Measurements from ENCODE around the gene ZNF20. TPM values are rescaled to one million over a fixed set of nuclear protein-coding genes. Genes with fewer than 3 reads are reported as not detected.
A peak's percentile ranks its signal among the peaks of the same experiment; 100 is the strongest.

ZNF20 gene
- 2.2 and 2.3 TPM in 2 replicates for total RNA-seq

DNA sequence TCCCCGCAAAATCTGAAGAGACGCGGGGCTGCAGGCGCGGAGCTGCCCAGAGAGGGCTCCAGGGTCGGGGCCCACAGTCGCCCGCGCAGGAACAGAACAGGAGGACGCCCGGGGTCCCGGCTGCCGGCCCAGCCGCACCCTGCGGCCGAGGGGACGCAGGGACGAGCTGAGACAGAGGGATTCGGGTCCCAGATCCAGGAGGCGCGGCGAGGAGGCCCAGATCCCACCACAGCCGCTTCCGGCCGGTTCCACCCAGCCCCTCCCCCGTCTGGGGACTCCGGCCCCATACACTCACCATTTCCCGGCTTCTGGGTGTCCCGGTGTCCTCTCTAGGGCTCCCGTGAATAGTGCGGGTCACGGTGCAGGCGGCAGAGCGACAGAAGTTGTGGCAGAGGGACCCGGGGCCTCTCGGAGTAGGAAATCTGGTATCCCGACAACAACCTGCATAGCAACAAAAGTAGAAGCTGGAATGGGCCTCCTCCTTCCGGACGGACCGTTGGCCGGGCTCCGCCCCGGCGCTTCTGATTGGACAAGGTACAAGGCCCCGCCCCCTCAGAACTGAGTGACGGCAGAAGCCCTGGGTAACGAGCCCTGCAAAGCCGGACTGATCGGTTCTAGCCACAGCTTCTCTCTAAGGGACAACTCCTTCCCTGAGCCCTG is at the start of gene ZNF20:
Gene ZNF20, minus strand, starts transcription at position 466 of the 660 bp plus-strand sequence. Its CDS starts 168 bp downstream, at position 298.
- peak within 1 kb of the TSS; percentile 81 for H3K4me3 ChIP-seq (ENCODE audit: low read depth, low read length)
- TF ChIP-seq CTCF (conservative IDR thresholded peaks at IDR 0.05; ENCODE audit: low read depth, low read length) = no peak
- DNase-seq (ENCODE audit: low read depth) = peak; percentile 68

DNA sequence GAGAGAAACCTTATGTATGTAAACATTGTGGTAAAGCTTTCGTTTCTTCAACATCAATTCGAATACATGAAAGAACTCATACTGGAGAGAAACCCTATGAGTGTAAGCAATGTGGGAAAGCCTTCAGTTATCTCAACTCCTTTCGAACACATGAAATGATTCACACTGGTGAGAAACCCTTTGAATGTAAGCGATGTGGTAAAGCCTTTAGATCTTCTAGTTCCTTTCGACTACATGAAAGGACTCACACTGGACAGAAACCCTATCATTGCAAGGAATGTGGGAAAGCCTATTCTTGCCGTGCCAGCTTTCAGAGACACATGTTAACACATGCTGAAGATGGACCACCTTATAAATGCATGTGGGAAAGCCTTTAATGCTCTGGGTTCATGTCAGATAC is 47.5 kb upstream of the ZNF20 start:
- DNase-seq (ENCODE audit: low read depth) = no peak
- no peak overlapping the region for H3K4me3 ChIP-seq (ENCODE audit: low read depth, low read length)
- no peak for TF ChIP-seq CTCF (conservative IDR thresholded peaks at IDR 0.05; ENCODE audit: low read depth, low read length)

DNA sequence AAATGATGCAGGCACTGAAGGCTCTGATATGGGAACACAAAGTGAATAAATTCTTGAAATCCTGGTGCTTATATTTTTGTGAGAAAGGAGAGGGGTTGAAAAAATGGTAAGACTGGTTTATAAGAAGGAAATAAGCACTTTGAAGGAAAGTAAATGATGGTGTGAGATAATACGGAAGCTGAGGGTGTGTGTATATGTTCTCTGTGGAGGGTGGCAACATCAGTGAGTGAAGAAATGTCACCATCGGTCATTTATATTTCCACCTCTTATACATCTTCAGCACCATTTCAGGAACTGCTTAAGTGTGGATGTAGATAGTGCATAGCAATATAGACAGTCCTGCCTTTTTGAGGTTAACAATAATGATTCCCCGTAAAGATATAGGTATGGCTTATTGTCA is 40.2 kb upstream of the ZNF20 start:
- H3K4me3 ChIP-seq (ENCODE audit: low read depth, low read length) = no peak overlapping the region
- DNase-seq (ENCODE audit: low read depth) = no peak
- no peak for TF ChIP-seq CTCF (conservative IDR thresholded peaks at IDR 0.05; ENCODE audit: low read depth, low read length)

DNA sequence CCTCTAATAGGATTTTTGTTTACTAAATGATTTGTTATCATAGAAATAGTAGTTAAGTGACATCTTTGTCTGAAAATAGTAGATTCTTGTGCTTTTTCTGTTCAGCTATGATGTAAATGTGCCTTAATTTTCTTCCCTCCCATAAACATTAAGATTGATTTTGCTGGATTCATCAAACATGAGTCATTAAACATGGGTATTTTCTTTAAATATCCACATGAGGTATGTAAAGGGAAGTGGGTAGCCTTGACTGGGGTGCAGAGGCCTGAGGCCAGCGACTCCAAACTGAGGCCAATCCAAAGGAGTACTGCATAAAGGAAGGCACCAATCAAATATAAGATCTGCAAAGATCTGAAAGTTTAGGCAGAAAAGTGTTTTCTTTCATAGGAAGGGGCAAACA is 26.5 kb upstream of the ZNF20 start:
- TF ChIP-seq CTCF (conservative IDR thresholded peaks at IDR 0.05; ENCODE audit: low read depth, low read length) = no peak
- H3K4me3 ChIP-seq (ENCODE audit: low read depth, low read length) = no peak overlapping the region
- no peak for DNase-seq (ENCODE audit: low read depth)

- no peak for DNase-seq (ENCODE audit: low read depth)
- TF ChIP-seq CTCF (conservative IDR thresholded peaks at IDR 0.05; ENCODE audit: low read depth, low read length) = no peak
- H3K4me3 ChIP-seq (ENCODE audit: low read depth, low read length) = peak overlapping the region; percentile 93
These were observed 23.7 kb upstream of the ZNF20 start for GRCh38 chr19:12163826-12164225.

GRCh38 chr19:12162882-12163806 is 23.0 kb upstream of the ZNF20 start, which contains the start of gene ZNF136:
ZNF136 (plus strand) TSS chr19:12163096; CDS start chr19:12163204, 108 bp downstream.
- no peak for TF ChIP-seq CTCF (conservative IDR thresholded peaks at IDR 0.05; ENCODE audit: low read depth, low read length)
- DNase-seq (ENCODE audit: low read depth) = peak; percentile 76
- peak within 1 kb of the TSS; percentile 93 for H3K4me3 ChIP-seq (ENCODE audit: low read depth, low read length)

Measured in epithelial cell of proximal tubule (primary cell).